AG04449 (cell line): ENCODE data around the gene SLX4IP.

ENCODE experiments used
- CTCF ChIA-PET: fragments of 350-600 bp; formaldehyde crosslinking; extraction: SDS; loops from one replicate; lab custom pipeline; 2021; ENCODE audit warnings: antibody characterized with exemption; lab: Yijun Ruan, JAX
- POLR2A ChIA-PET: fragments of 400-600, 350-600 bp; formaldehyde crosslinking; extraction: SDS; loops from one replicate; lab custom pipeline; 2020; ENCODE audit warnings: antibody characterized with exemption, inconsistent platforms; lab: Yijun Ruan, JAX
- DNase-seq: peaks from one replicate; pipeline ENCODE4 v3.0.0-alpha.2; 2010; ENCODE audit warnings: low read depth, low spot score
- H3K4me3 ChIP-seq: 2 replicates; pipeline ENCODE4 v1.5.1; 2011; ENCODE audit warnings: low read depth, mild to moderate bottlenecking, control low read depth, low read length
- TF ChIP-seq, protein P1 (sequence below): IDR thresholded peaks from one replicate; pipeline ENCODE4 v1.5.1; 2011; ENCODE audit warnings: mild to moderate bottlenecking, moderate library complexity, low read length, control low read depth, inconsistent platforms; ENCODE audit not compliant: insufficient read depth; ENCODE audit errors: missing control alignments

SLX4IP gene

DNA sequence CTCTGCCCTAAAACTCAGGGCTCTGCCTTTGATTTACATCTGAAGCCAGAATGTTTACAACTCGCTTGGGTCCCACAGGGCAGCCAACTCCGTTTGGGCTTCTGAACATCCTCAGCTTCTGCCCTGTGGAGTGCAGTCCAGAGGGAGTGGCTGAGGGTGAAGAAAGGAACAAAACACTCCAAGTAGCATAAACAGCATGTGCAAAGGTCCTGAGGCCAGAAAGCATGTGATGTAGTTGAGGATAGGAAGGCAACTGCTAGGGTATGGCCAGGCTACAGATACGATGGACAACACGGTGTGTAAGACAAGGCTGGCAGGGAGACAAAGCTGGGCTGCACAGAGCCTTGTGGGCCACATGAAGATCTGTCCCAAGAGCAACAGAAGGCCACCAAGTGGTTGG is 226.2 kb downstream of the SLX4IP start:
- ChIA-PET CTCF (interaction anchor here (6.7 kb wide), 1 partner anchor 10 kb away, joined by 40 read pairs; no protein-coding TSS in a partner anchor), POLR2A (no interaction called here)

GRCh38 chr20:10662151-10662550 is 227.0 kb downstream of the SLX4IP start:
- ChIA-PET POLR2A (no interaction called here), CTCF (interaction anchor here (6.7 kb wide), 1 partner anchor 9 kb away, joined by 40 read pairs; no protein-coding TSS in a partner anchor)
- TF ChIP-seq, protein P1, sequence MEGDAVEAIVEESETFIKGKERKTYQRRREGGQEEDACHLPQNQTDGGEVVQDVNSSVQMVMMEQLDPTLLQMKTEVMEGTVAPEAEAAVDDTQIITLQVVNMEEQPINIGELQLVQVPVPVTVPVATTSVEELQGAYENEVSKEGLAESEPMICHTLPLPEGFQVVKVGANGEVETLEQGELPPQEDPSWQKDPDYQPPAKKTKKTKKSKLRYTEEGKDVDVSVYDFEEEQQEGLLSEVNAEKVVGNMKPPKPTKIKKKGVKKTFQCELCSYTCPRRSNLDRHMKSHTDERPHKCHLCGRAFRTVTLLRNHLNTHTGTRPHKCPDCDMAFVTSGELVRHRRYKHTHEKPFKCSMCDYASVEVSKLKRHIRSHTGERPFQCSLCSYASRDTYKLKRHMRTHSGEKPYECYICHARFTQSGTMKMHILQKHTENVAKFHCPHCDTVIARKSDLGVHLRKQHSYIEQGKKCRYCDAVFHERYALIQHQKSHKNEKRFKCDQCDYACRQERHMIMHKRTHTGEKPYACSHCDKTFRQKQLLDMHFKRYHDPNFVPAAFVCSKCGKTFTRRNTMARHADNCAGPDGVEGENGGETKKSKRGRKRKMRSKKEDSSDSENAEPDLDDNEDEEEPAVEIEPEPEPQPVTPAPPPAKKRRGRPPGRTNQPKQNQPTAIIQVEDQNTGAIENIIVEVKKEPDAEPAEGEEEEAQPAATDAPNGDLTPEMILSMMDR: no peak
- H3K4me3 ChIP-seq: no peak overlapping the region
- no peak for DNase-seq

More for the DNA sequence above, 226.2 kb downstream of the SLX4IP start:
- no peak for DNase-seq
- TF ChIP-seq, protein P1: no peak
- H3K4me3 ChIP-seq: no peak overlapping the region

DNA sequence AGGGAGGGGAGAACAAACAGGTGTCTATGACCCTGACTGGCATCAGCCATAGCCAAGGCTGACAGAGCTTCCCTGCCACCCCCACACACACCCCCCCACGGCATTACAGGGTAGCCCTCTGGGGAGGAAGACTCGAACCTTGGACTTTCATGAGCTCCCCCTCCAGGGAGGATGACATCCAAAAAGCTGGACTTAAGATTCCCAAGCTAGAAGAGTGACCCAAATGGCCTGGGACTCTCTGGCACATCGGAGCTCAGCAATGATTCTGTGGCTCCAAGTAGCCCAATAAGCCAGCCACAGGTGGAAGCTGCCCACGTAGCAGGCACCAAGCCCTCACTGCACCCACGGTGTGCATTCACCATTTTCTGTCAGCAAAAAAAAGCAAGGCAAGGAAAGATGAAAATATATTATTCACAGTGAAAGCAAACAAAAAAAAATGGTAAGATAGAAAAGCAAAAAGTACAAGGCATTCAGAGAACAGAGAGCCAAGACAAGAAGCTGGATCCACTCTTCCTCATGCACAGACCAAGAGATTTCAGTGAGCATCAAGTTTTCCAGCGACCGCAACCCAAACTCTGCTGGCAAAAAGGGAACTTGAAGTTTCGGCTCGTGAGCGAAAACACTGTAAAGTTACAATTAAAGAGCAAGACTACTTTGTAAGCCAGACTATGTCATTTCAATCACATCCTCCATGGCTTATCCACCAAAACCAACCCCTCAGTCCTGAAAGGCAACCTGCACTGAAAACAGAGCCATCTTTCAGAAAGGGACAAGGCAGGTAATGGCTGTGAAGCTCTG is 227.8 kb downstream of the SLX4IP start:
- ChIA-PET POLR2A (no interaction called here), CTCF (interaction anchor here (6.7 kb wide), 1 partner anchor 9 kb away, joined by 40 read pairs; no protein-coding TSS in a partner anchor)
- no peak for DNase-seq
- H3K4me3 ChIP-seq: no peak overlapping the region
- TF ChIP-seq, protein P1: no peak

DNA sequence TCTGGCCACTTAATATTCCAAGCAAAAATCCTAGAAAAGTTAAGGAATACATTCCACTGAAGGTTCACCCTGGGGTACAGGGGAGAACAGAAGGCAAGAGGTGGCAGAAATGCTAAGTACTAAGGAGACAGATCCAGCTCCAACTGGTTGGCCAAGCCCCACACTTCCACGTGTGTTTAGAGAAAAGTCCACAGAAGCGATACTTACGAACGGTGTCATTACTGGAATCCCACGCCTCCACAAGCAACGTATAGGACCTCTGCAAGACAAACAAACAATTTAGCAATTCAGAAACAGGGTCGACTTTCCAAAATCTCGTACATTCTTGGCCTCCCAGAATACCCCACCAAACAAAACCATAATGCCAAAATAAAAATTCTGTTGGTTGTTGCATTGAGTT is 228.7 kb downstream of the SLX4IP start:
- ChIA-PET CTCF (interaction anchor here (6.7 kb wide), 1 partner anchor 8 kb away, joined by 40 read pairs; no protein-coding TSS in a partner anchor), POLR2A (no interaction called here)
- DNase-seq: no peak
- TF ChIP-seq, protein P1: no peak
- no peak overlapping the region for H3K4me3 ChIP-seq

DNA sequence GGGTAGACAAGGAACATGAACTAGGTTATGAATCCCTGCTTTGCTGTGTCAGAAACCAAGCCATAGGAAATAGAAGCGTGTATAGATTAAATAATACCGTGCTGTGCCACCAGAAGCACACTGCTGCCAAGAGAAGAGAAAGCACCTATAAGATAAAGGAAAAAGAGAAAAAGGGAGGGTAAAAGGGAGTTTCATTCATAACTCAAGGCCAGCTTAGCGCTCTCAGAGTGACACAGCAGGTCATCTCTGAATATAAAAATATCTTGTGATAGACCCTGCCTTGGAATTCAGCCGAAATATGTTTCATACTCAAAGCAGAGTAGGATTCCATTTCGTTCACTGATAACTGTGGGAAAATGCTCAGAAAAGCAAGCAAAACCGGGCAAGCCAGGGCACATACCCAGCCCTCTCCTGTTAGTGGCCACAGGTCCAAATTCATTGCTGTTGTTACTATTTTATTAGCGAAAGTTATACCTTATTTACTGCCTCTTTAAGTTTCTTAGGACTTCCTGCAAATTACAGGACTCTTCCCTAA is 230.0 kb downstream of the SLX4IP start:
- TF ChIP-seq, protein P1: no peak
- H3K4me3 ChIP-seq: no peak overlapping the region
- ChIA-PET POLR2A (no interaction called here), CTCF (no interaction called here)
- no peak for DNase-seq

GRCh38 chr20:10665791-10666190 is 230.7 kb downstream of the SLX4IP start:
- TF ChIP-seq, protein P1: no peak
- DNase-seq: no peak
- H3K4me3 ChIP-seq: no peak overlapping the region
- CTCF ChIA-PET: no interaction called here
- POLR2A ChIA-PET: no interaction called here
